ENCODE measurements around the gene TESMIN. TPM values are rescaled to one million over a fixed set of nuclear protein-coding genes. Genes with fewer than 3 reads are reported as not detected.

Gene TESMIN
- total RNA-seq, 4 donors from 2014 or later: 1.00 to 7.5 (median 4.2) TPM

Other genes starting within 250 kb of the TESMIN start
- 10 to 100 TPM in 1 of 4 donors, 1 to 10 TPM in 1, not detected in 2; 1.9 to 14.1 TPM for gene GAL, start 67.0 kb downstream of the TESMIN start, total RNA-seq
- 100 to 1,000 TPM in 3 of 4 donors, 10 to 100 TPM in 1; 98.9 to 263 (median 177) TPM for gene CPT1A, start 90.4 kb upstream of the TESMIN start, total RNA-seq
- 100 to 1,000 TPM in 1 of 4 donors, 10 to 100 TPM in 2, 1 to 10 TPM in 1; 9.0 to 121 (median 52.8) TPM for gene MRPL21, start 152.3 kb upstream of the TESMIN start, total RNA-seq
- gene IGHMBP2, start 152.4 kb upstream of the TESMIN start, total RNA-seq: 100 to 1,000 TPM in 2 of 4 donors, 10 to 100 TPM in 2; 25.2 to 195 (median 111) TPM
- gene MRGPRD, start 229.5 kb upstream of the TESMIN start, total RNA-seq: not detected

Data from transverse colon (tissue), 4 donors.